Measurements from ENCODE around the gene CARD11. TPM values are rescaled to one million over a fixed set of nuclear protein-coding genes. Genes with fewer than 3 reads are reported as not detected.
A peak's percentile ranks its signal among the peaks of the same experiment; 100 is the strongest.

Gene CARD11
- total RNA-seq, 1 experiment from 2014 or later: 0.82 TPM

- intact Hi-C loops (cut with micrococcal nuclease; ENCODE audit: unreplicated experiment): loop anchor here (5.0 to 10.0 kb wide), 2 partner anchors 264 to 407 kb away; no protein-coding TSS in a partner anchor
- TF ChIP-seq POLR2AphosphoS5 (IDR thresholded peaks at IDR 0.05; ENCODE audit: low read depth, low read length) (no peak), TCF7L2 (IDR thresholded peaks at IDR 0.05; ENCODE audit: low read depth, low read length) (no peak), SIN3A (IDR thresholded peaks at IDR 0.05; ENCODE audit: borderline replicate concordance, insufficient read depth, low read depth, low read length) (no peak)
- Histone ChIP-seq H3K4me3 (ENCODE audit: low read depth in 2 of 2, low read length in 2 of 2) (no peak overlapping the region), H3K36me3 (ENCODE audit: control insufficient read depth, insufficient read depth, low read length) (no peaks in the 10 kb centered on the region), H3K27me3 (ENCODE audit: control insufficient read depth, insufficient read depth, low read length) (no peaks in the 10 kb centered on the region), H3K27ac (ENCODE audit: low read length) (no peak overlapping the region), H3K9me3 (ENCODE audit: control insufficient read depth, insufficient read depth, low read depth, low read length) (no peaks in the 10 kb centered on the region), H3K4me1 (ENCODE audit: control insufficient read depth, insufficient read depth, low read length) (peaks cover 18% of the 10 kb centered on the region)
- DNase-seq (ENCODE audit: low read depth, low spot score) (no peak), ATAC-seq (no peak)
- POLR2A ChIA-PET: interaction anchor here (0.6 kb wide), 1 partner anchor 496 kb away, joined by 3 read pairs; no protein-coding TSS in a partner anchor
- in situ Hi-C loops (cut with HindIII; ENCODE audit: low pct_unique_long_range_greater_than_20kb, low sequenced_read_pairs): no loop called here
- BruUV-seq (replicated peaks): no TSS peak
- CTCF ChIA-PET: no interaction called here
These were observed 155.9 kb downstream of the CARD11 start for GRCh38 chr7:2887816-2888215.

DNA sequence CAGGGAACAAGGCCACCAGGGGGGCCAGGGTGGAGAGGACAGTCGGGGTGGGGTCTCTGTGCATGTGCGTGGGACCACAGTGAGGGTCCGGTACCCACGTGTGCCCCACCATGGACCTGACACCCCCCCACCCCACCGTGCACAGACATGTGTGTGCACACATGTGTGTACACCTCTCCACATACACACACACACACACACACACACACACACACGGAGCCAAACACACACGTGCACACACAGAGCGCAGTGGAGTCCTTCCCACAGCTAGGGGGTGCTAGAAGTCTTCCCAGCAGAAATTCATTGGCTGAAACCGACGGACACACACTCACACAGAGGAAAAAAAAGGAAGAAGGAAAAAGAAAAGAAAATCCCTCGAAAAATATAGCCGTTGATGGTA lies 156.8 kb downstream of the CARD11 start:
- in situ Hi-C loops (cut with HindIII; ENCODE audit: low pct_unique_long_range_greater_than_20kb, low sequenced_read_pairs): no loop called here
- no peaks in the 10 kb centered on the region for H3K27me3 ChIP-seq (ENCODE audit: control insufficient read depth, insufficient read depth, low read length)
- CTCF ChIA-PET: interaction anchor here (0.7 to 1.3 kb wide), 5 partner anchors 16 to 181 kb away, joined by 3 to 8 read pairs (median 5); no protein-coding TSS in a partner anchor
- DNase-seq (ENCODE audit: low read depth, low spot score) (peak; percentile 47), ATAC-seq (peak; percentile 89)
- peaks cover 18% of the 10 kb centered on the region for H3K4me1 ChIP-seq (ENCODE audit: control insufficient read depth, insufficient read depth, low read length)
- TF ChIP-seq POLR2AphosphoS5 (IDR thresholded peaks at IDR 0.05; ENCODE audit: low read depth, low read length): no peak
- TF ChIP-seq, protein P1, sequence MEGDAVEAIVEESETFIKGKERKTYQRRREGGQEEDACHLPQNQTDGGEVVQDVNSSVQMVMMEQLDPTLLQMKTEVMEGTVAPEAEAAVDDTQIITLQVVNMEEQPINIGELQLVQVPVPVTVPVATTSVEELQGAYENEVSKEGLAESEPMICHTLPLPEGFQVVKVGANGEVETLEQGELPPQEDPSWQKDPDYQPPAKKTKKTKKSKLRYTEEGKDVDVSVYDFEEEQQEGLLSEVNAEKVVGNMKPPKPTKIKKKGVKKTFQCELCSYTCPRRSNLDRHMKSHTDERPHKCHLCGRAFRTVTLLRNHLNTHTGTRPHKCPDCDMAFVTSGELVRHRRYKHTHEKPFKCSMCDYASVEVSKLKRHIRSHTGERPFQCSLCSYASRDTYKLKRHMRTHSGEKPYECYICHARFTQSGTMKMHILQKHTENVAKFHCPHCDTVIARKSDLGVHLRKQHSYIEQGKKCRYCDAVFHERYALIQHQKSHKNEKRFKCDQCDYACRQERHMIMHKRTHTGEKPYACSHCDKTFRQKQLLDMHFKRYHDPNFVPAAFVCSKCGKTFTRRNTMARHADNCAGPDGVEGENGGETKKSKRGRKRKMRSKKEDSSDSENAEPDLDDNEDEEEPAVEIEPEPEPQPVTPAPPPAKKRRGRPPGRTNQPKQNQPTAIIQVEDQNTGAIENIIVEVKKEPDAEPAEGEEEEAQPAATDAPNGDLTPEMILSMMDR (IDR thresholded peaks at IDR 0.05): peak; percentile 99
- H3K36me3 ChIP-seq (ENCODE audit: control insufficient read depth, insufficient read depth, low read length): no peaks in the 10 kb centered on the region
- H3K27ac ChIP-seq (ENCODE audit: low read length): no peak overlapping the region
- POLR2A ChIA-PET: no interaction called here
- intact Hi-C loops (cut with micrococcal nuclease; ENCODE audit: unreplicated experiment): loop anchor here (5.0 to 10.0 kb wide), 2 partner anchors 265 to 408 kb away; no protein-coding TSS in a partner anchor
- no peak overlapping the region for H3K4me3 ChIP-seq (ENCODE audit: low read depth in 2 of 2, low read length in 2 of 2)
- no peaks in the 10 kb centered on the region for H3K9me3 ChIP-seq (ENCODE audit: control insufficient read depth, insufficient read depth, low read depth, low read length)
- no TSS peak for BruUV-seq (replicated peaks)

GRCh38 chr7:2886391-2886790 lies 157.3 kb downstream of the CARD11 start:
- H3K9me3 ChIP-seq (ENCODE audit: control insufficient read depth, insufficient read depth, low read depth, low read length): no peaks in the 10 kb centered on the region
- ChIA-PET POLR2A (no interaction called here), CTCF (interaction anchor here (0.7 to 1.3 kb wide), 4 partner anchors 28 to 182 kb away, joined by 3 to 8 read pairs (median 4); no protein-coding TSS in a partner anchor)
- no peak overlapping the region for H3K4me3 ChIP-seq (ENCODE audit: low read depth in 2 of 2, low read length in 2 of 2)
- H3K27ac ChIP-seq (ENCODE audit: low read length): no peak overlapping the region
- DNase-seq (ENCODE audit: low read depth, low spot score): no peak
- TF ChIP-seq, protein P1 (IDR thresholded peaks at IDR 0.05): no peak
- TF ChIP-seq TCF7L2 (IDR thresholded peaks at IDR 0.05; ENCODE audit: low read depth, low read length): no peak
- no peak for TF ChIP-seq REST (IDR thresholded peaks at IDR 0.05; ENCODE audit: insufficient read depth in 1 of 2, low read depth in 2 of 2, low read length in 1 of 2)
- no peak for TF ChIP-seq POLR2AphosphoS5 (IDR thresholded peaks at IDR 0.05; ENCODE audit: low read depth, low read length)
- no peak for TF ChIP-seq SIN3A (IDR thresholded peaks at IDR 0.05; ENCODE audit: borderline replicate concordance, insufficient read depth, low read depth, low read length)
- intact Hi-C loops (cut with micrococcal nuclease; ENCODE audit: unreplicated experiment): loop anchor here (5.0 to 10.0 kb wide), 2 partner anchors 266 to 408 kb away; no protein-coding TSS in a partner anchor
- BruUV-seq (replicated peaks): no TSS peak
- peaks cover 18% of the 10 kb centered on the region for H3K4me1 ChIP-seq (ENCODE audit: control insufficient read depth, insufficient read depth, low read length)
- no peaks in the 10 kb centered on the region for H3K36me3 ChIP-seq (ENCODE audit: control insufficient read depth, insufficient read depth, low read length)
- ATAC-seq: peak; percentile 64
- in situ Hi-C loops (cut with HindIII; ENCODE audit: low pct_unique_long_range_greater_than_20kb, low sequenced_read_pairs): no loop called here
- H3K27me3 ChIP-seq (ENCODE audit: control insufficient read depth, insufficient read depth, low read length): no peaks in the 10 kb centered on the region
